ENCODE measurements around the gene DNAH17. TPM values are rescaled to one million over a fixed set of nuclear protein-coding genes. Genes with fewer than 3 reads are reported as not detected.

DNAH17 gene
- total RNA-seq, 2 donors from 2014 or later = 0.21 to 0.87 TPM

- no peak overlapping the region for H3K4me3 Mint-ChIP-seq
- peaks cover 5% of the 10 kb centered on the region for H3K27me3 Mint-ChIP-seq
- no peak for ATAC-seq
- no peaks in the 10 kb centered on the region for H3K36me3 Mint-ChIP-seq (ENCODE audit: low read depth)
- no peak overlapping the region for H3K27ac Mint-ChIP-seq
- H3K4me1 Mint-ChIP-seq = peaks cover 9% of the 10 kb centered on the region
- no peaks in the 10 kb centered on the region for H3K9me3 ChIP-seq (ENCODE audit: control insufficient read depth, low read length, poor library complexity, severe bottlenecking)
- DNase-seq = no peak
These were observed 203.0 kb downstream of the DNAH17 start for GRCh38 chr17:78374189-78374588.

Other genes with a start within 250 kb of the DNAH17 start
- gene SOCS3, start 217.3 kb downstream of the DNAH17 start, total RNA-seq = 100 to 1,000 TPM; 119 to 197 TPM
- gene PGS1, start 198.7 kb downstream of the DNAH17 start, total RNA-seq = 10 to 100 TPM; 47.5 to 54.9 TPM
- gene CYTH1, start 204.9 kb upstream of the DNAH17 start, total RNA-seq = 100 to 1,000 TPM; 462 to 497 TPM